Muscle of back (tissue), 11 donors: ENCODE results near the gene ANKRD17. TPM values are rescaled to one million over a fixed set of nuclear protein-coding genes. Genes with fewer than 3 reads are reported as not detected.

ENCODE experiments used
- DNase-seq, 3 donors: peaks; one replicate each; pipeline versions ENCODE4 v3.0.0 to v3.0.0-alpha.2; 2013
- polyA plus RNA-seq, 10 donors: library from polyadenylated mRNA; unstranded; fragments of 120-200 nt; gene quantifications; one replicate each; pipeline ENCODE4 v1.2.1, GENCODE V29; 2013; ENCODE audit not compliant: insufficient read length in 10 of 10

ANKRD17 gene
- polyA plus RNA-seq, 10 donors: 41.7 to 62.9 (median 48.5) TPM

DNA sequence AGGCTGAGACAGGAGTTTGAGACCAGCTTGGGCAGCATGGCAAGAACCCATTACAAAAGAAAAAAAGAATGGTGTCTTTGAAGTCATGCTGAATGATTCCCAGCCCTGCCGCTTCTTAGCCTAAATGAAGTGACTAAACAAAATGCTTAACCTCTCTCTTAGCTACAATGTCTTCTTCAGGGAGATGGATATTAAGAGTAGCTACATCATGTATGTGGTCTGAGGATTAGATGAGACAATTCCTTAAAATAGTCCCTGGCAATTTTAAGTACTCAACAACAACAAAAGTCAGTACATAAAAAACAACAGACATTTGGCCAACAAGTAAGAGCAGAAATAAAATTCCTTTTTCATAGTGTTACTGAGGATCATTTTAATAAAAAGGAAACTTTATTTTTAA, 124.8 kb downstream of the ANKRD17 start:
- DNase-seq: no peak

- no peak for DNase-seq
These were observed 127.3 kb downstream of the ANKRD17 start for GRCh38 chr4:73131281-73131680.

GRCh38 chr4:73129319-73129718, 129.3 kb downstream of the ANKRD17 start:
- no peak for DNase-seq

DNA sequence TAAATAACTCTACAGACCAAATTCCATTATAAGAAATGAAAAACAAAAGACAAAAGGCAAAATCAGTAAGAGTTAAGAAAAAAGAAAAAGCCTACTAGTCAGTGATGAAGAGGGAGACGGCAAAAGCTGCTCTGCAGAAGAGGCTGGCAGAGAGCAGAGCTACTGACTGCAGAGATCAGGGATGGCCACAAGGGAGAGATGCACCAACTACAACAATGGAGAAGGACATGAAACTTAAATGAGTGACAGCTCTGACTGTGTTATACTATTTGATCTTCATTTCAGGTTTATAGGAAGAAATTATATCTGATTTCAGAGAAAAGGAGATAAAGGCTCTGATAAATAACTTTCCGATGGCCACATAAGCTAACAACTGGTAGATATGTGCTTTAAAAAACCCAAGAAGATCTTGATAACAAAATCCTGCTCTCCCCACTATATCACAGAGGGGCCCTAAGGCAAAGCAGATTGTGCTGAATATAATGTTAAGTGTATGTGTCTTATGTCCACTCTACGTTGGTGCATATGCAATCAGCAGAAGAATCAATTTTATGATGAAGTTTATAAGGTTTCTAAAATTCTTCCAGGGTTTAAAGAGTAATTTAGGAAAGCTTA, 130.7 kb downstream of the ANKRD17 start:
- no peak for DNase-seq

- DNase-seq: no peak
These were observed 149.1 kb downstream of the ANKRD17 start for GRCh38 chr4:73109493-73109892.

- DNase-seq: no peak
These were observed 153.9 kb downstream of the ANKRD17 start for GRCh38 chr4:73104695-73105094.

DNA sequence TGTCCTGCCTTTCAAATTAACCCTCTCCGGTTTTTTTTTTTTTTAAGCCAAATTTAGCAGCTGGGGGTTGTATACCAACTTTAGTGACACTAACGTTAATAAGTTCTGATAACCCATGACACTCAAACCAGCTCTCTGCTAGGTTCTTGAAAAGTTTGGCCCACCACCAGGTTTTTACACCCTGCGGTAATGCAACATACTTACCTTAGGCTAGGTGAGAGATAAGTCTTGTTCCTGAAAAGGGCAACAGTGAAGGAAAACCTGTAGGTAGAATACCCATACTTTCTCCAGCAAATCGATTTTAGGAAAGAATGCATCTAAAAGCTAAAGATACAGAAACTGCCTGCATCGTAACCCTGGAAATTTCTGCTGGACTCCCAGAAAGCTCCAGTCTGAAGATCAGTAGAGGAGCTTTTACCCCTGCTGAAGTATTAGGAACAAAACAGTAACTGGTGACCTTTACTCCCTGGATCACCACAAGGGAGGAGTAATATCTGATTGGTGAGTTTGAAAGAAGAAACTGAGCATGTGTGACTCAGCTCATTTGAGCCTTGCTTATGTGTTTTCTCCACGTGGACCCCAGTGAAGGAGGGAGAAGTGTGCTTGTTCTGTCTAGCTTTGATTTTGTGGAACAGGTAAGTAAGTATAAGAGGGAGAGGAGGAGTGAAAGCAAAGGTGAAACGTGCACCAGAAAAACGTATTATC, 154.6 kb downstream of the ANKRD17 start:
- no peak for DNase-seq

- DNase-seq: no peak
These were observed 159.5 kb downstream of the ANKRD17 start for GRCh38 chr4:73099143-73099542.

DNA sequence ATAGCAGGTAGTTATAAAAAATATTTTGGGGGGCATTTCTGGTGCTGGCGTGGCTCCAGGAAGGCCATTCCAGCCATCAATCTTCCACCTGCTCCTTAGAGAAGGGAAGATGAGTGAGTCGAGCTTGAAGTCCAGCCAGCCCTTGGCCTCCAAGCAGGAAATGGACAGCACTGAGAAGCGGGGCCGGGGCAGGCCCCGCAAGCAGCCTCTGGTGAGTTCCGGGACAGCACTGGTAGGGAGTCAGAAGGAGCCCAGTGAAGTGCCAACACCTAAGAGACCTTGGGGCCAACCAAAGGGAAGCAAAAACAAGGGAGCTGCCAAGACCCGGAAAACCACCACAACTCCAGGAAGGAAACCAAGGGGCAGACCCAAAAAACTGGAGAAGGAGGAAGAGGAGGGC, 159.9 kb downstream of the ANKRD17 start:
- DNase-seq: no peak

DNA sequence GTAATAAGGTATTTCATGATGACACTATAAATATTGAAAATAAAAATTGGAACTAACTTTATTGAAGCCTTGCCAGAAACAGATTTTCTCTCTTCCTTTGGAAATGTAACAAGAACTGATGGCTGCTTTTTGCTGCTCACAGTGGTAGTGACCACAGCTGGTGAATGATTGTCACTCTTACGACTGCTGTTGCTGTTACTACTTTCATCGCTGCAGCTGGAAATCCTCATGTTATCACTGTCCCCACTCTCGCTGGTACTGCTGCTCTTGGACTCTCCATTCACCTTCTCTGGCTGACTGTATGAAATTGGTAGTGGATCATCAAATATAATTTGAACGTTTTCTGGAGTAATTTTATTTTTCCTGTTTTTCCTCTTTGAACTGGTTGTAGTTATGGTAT, 160.6 kb downstream of the ANKRD17 start:
- no peak for DNase-seq

DNA sequence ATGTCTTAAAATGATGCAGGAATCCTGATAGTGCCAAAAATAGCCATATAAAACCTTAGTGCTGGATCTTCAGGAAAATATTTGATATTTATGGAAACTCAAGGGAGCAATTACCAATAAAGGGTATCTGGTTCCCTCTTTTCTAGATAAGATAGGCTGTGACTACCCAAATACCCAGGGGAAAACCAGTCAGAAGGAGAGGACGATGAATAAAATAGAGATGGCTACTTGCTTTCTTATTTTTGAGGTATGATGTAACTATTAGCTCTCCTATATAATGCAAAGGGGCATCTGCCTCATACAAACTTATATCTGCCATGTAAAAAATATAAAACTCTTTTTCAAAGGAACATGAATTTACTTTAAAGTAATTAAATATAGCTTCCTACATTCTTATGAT, 165.7 kb downstream of the ANKRD17 start:
- no peak for DNase-seq

DNA sequence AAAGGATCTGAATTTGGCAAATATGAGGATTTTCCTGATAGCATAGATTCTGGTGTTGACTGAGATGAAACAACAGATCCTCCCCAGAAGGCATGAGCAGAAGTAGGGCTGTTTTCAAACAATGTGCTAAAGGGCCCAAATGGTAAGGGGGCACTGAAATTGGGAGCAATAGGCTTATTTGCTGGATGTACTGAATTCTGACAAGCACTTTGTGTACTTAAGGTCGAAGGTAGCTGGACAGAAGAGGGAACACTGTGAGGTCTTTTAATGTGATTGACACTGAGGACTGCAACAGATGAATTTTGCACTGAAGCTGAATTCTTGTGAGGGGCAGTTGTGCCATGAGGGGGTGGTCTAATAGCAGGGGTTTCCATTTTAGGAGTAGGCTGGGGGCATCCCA, 167.9 kb downstream of the ANKRD17 start:
- DNase-seq: no peak

DNA sequence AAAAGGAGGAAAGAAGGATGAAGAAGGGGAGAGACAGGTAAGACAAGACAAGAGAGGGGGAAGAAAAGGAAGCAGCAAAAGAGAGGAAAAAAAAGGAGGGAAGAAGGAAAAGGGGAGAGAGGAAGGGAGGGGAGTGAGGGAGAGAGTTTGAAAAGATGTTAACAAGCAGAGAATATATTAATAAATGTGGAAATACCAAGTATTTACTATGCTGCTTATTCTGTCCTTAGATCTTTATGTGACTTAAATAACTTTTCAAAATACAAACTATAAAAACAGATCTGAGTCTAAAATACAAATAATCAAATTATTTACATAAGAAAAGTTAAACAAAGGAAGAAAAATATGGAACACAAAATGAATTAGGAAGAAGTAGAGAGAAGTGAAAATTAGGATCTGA, 170.7 kb downstream of the ANKRD17 start:
- no peak for DNase-seq

- no peak for DNase-seq
These were observed 172.3 kb downstream of the ANKRD17 start for GRCh38 chr4:73086095-73086868.

GRCh38 chr4:73080789-73081188, 177.8 kb downstream of the ANKRD17 start:
- no peak for DNase-seq

DNA sequence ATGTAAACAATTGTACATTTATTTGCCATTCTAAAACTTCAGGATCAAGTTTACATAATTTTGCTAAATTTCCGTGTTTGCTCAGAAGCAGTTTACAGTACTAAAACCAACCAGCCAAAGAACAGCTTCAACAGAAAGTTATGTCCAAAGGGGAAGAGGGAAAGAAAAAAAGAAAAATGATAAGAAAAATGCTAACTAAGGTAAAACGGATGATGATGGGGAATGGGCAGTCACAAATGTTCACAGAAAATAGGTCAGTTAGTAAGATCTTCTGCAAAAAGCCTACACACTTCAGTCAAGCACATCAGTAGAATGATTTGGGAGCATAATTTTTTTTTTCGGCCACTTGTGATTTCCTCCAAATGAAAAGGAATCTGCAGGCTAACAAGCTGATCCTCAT, 182.8 kb downstream of the ANKRD17 start:
- DNase-seq: no peak

- no peak for DNase-seq
These were observed 188.6 kb downstream of the ANKRD17 start for GRCh38 chr4:73070074-73070390.

DNA sequence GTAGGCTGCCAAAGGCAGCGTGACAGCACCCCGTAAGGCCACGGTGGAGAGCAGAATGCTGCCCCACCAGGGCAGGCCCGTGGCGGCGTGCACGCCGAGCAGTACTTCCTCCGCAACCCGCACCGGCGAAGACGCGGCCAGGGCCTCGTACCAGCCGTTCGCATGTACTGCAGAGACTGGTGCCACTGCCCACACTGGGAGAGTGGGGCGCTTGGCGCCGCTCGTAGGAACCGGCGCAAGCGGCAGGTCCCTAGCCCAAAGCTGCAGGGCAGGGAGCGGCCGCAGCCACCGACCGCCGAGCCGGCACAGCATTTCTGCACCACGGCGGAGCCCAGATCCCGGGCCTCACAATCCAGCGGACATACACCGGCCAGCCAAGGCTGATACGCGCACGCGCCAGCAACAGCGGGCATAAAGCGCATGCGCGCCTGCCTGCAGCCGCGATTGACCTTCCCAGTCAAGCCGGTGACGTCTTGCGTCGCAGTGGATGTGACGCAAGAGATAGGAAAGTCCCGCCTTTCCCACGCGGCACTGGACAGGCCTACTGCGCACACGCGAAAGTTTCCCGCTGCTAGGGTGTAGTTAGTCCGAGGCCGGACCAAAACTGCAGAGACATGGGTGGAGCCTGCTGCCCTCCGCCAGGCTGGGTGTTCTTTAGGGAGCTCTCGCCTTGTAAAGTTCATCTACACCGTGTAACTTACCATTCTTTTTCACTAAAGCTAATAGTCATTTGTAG, 189.1 kb downstream of the ANKRD17 start, which contains the start of gene COX18:
Gene COX18, minus strand, starts transcription at position 379 of the 736 bp plus-strand sequence. Its CDS starts 67 bp downstream, at position 312.
- peak; percentile 99 for DNase-seq

DNA sequence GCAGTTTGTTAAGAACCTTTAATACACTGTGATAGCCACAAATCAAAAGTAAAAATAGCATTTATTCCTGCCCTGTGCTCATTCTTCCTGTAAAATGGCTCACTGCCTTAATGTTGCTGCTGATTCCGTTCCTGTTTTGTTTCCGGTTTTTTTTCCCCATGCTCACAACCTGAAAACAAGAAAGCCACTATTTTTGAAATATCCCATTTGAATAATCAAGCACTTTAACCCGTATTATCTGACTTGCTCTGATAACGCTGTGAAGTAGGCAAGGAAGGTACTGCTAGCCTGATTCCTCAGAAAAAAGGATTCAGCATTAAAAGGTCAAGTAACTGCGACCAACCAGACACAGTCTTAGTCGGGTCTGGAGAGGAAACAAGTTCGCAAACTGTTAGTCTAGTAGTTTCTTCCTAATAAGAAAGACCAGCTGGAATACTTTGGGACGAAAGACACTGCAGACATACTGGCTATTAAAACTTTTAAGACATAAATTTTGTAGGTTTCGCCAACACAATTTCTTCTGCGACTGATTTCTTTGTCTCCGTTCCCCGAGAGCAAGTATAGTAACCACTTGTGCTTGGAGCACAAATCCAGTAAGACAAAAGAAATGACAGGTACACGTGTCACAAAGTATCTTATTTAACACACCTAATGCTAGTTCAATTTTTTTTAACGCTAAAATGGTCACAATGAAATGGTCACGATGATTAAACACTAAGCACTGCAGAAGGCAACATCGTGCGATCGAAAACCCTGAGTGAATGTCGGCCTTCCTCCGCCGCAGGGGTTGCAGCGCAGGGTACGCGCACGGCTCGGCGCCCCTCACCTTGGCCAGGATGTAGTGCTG, 189.9 kb downstream of the ANKRD17 start:
- peak; percentile 38 to 80 (median 54) for DNase-seq

DNA sequence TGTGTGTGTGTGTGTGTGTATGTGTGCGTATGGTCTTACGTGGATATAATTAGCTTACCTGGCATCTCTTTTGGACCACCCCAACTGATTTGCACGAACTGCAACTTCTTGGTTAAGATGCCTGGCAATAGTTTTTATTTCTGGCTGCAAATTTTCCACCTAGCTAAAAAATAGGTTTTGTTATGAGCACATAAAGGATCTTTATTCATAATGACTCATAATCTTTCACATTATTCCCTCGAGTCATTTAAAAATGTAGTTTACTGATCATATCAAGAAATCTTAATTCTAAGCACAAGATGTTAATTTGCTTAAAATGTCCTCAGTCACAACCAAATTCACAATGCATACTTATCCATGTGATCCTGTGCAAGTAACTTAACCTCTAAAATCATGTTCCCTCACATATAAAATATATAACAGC, 190.6 kb downstream of the ANKRD17 start:
- DNase-seq: peak in 2 of 3 donors; percentile 7 to 19

GRCh38 chr4:73066928-73067327, 191.7 kb downstream of the ANKRD17 start:
- no peak for DNase-seq
